Measurements from ENCODE around the gene UNC119B. TPM values are rescaled to one million over a fixed set of nuclear protein-coding genes. Genes with fewer than 3 reads are reported as not detected.
A peak's percentile ranks its signal among the peaks of the same experiment; 100 is the strongest.

UNC119B gene
- total and polyA plus RNA-seq, 7 donors, result 4.3 to 10.9 (median 8.2) TPM

GRCh38 chr12:120680165-120680738, 30.0 kb upstream of the UNC119B start:
- no peak for ATAC-seq
- no peak for TF ChIP-seq CTCF (IDR thresholded peaks at IDR 0.05)
- no peaks in the 10 kb centered on the region for H3K36me3 ChIP-seq (ENCODE audit: insufficient read depth in 1 of 2, low read depth in 1 of 2)

DNA sequence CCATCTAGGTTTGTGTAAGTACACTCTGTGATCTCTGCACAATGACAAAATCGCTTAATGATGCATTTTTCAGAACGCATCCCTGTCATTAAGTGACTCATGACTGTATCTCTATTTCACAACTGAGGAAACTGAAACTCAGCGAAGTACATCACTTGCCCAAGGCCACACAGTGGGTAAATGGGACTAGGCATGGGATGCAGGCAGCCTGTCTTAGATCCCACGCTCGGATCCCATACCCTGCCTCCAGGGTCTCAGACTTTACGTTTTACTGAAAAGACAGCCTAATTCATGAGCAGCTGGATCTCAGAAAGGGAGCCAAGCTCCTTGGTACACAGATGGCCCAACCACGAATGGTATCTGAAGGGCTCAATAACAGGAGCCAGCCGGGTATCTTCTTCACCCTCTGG, 25.7 kb upstream of the UNC119B start:
- TF ChIP-seq CTCF (IDR thresholded peaks at IDR 0.05), result no peak
- Histone ChIP-seq H3K4me1 (peaks cover 13% of the 10 kb centered on the region), H3K27me3 (ENCODE audit: insufficient read depth in 3 of 3, low read length in 2 of 3) (no peaks in the 10 kb centered on the region), H3K27ac (no peak overlapping the region), H3K9me3 (no peaks in the 10 kb centered on the region), H3K36me3 (ENCODE audit: insufficient read depth in 1 of 2, low read depth in 1 of 2) (no peaks in the 10 kb centered on the region), H3K4me3 (no peak overlapping the region)
- DNase-seq (no peak), ATAC-seq (no peak)
- WGBS, 3 donors, result 60 to 73% (median 70%) methylated on average over 8 of the region's 8 CpGs
- intact Hi-C loops (cut with DNase I), result loop anchor here in 1 of 2 donors (10.0 kb wide), 1 partner anchor 240 kb away; the partner anchor contains the start of genes GATC and TRIAP1

More at GRCh38 chr12:120680165-120680738, 30.0 kb upstream of the UNC119B start:
- intact Hi-C loops (cut with DNase I), result loop anchor here in 1 of 2 donors (10.0 kb wide), 1 partner anchor 235 kb away; the partner anchor contains the start of genes GATC and TRIAP1
- no peak for DNase-seq
- 51 to 59% (median 52%) methylated on average over 5 of the region's 5 CpGs for WGBS, 3 donors
- no peaks in the 10 kb centered on the region for H3K9me3 ChIP-seq
- H3K27ac ChIP-seq, result no peak overlapping the region
- H3K4me3 ChIP-seq, result no peak overlapping the region
- no peaks in the 10 kb centered on the region for H3K4me1 ChIP-seq
- no peaks in the 10 kb centered on the region for H3K27me3 ChIP-seq (ENCODE audit: insufficient read depth in 3 of 3, low read length in 2 of 3)

GRCh38 chr12:120685522-120685921, 24.7 kb upstream of the UNC119B start:
- Histone ChIP-seq H3K4me1 (peaks cover 23% of the 10 kb centered on the region), H3K27ac (no peak overlapping the region), H3K27me3 (ENCODE audit: insufficient read depth in 3 of 3, low read length in 2 of 3) (no peaks in the 10 kb centered on the region), H3K4me3 (peak overlapping the region; percentile 96), H3K9me3 (no peaks in the 10 kb centered on the region), H3K36me3 (ENCODE audit: insufficient read depth in 1 of 2, low read depth in 1 of 2) (no peaks in the 10 kb centered on the region)
- WGBS, 3 donors, result 59 to 66% (median 66%) methylated on average over 3 of the region's 3 CpGs
- no peak for TF ChIP-seq CTCF (IDR thresholded peaks at IDR 0.05)
- intact Hi-C loops (cut with DNase I), result loop anchor here in 1 of 2 donors (5.0 to 10.0 kb wide), 2 partner anchors 38 to 241 kb away; partner anchors contain the start of genes GATC and TRIAP1
- ATAC-seq (no peak), DNase-seq (no peak)

DNA sequence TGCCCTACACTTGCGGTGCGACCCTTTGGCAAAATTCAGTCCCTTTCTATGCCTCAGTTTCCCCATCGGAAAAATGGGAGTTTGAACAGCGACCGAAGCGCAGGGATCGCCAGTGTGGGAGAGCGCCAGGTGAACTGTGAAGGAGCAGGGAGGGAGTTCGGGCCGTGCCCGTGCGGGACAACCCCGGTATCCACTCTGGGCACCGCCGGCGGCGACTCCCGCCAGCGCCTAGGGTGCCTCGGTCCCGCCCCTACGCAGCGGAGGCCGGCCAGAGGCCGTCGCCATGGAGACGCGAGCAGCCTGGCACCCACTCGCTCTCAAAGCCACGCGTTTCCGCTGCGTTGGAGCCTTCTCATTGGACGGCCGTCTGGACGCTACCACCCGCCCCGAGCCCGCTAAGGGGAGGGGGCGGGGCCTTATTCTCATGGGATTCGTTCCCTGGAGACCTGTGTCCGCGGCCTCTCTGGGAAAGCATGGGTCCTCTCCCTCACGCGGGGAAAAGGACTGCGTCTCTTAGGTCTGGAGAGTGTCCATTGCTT, 24.0 kb upstream of the UNC119B start:
- H3K27me3 ChIP-seq (ENCODE audit: insufficient read depth in 3 of 3, low read length in 2 of 3), result no peaks in the 10 kb centered on the region
- DNase-seq (peak; percentile 97 to 99), ATAC-seq (peak; percentile 91 to 93 (median 91))
- no peaks in the 10 kb centered on the region for H3K36me3 ChIP-seq (ENCODE audit: insufficient read depth in 1 of 2, low read depth in 1 of 2)
- no peaks in the 10 kb centered on the region for H3K9me3 ChIP-seq
- WGBS, 3 donors, result 0 to 1% (median 0%) methylated on average over 44 to 46 of the region's 46 CpGs
- intact Hi-C loops (cut with DNase I), result loop anchor here in 1 of 2 donors (5.0 to 10.0 kb wide), 2 partner anchors 39 to 241 kb away; partner anchors contain the start of genes GATC and TRIAP1
- H3K4me1 ChIP-seq, result peaks cover 30% of the 10 kb centered on the region
- peak overlapping the region; percentile 96 for H3K4me3 ChIP-seq
- TF ChIP-seq CTCF (IDR thresholded peaks at IDR 0.05), result no peak
- peak overlapping the region; percentile 95 for H3K27ac ChIP-seq
